ENCODE data around the gene GNLY.

The GNLY gene

DNA sequence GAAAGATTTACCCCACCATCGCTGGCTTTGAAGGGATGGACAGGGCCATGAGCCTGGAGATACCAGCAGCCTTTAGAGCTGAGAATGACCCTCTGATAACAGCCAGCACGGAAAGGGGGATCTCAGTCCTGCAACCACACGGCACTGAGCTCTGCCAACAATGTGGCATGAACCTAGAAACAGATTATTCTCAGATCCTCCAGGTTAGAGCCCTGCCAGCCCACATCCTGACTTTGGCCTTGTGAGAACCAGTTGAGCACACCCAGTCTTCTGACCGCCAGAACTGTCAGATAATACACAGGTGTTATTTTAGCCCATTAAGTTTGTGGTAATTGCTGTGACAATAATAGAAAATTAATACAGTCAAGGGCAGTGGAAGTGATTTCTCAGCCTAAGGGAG is 9.4 kb upstream of the GNLY start:
- DNase-seq, result no peak

DNA sequence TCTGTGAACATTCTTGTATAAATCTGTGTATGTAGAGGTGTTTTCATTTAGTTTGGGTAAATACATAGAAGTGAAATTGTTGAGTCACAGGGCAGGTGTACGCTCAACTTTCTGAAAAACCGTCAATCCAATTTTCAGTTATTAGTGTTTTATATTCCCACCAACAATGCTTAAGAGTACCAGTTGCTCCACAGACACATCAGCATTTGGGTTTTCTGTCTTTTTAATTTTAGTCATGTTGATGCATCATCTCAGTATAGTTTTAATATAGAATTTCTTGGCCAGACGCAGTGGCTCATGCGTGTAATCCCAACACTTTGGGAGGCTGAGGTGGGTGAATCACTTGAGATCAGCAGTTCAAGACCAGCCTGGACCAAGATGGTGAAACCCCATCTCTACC is 3.2 kb upstream of the GNLY start:
- no peak for DNase-seq

DNA sequence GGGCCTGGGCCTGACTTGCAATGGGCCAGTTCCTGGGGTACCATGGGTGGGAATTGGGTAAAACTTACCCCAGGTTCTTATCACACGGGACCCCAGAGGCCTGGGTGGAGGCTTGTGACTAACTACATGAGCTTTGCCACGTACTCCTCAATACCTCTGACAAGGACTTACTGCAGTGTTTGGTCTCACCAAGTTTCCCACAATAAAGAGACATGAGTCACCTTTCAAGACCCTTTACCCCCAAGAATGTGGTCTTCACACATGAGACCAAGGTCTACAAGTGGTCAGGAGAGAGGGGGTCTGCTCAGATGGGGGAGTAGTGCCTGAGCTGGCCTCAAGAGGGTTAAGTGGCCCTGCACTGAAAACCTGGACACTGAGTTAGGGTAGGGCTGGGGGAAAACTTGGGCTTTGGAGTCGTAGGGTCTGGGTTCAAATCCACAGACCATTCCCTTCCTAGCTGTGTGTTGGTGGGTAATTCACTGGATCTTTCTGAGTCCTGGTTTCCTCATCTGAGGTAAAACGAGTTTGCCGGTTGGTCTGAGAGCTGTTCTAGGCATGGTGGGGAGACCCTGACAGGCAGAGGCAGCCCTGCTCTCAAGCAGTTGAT is 2.0 kb upstream of the GNLY start:
- DNase-seq, result no peak

DNA sequence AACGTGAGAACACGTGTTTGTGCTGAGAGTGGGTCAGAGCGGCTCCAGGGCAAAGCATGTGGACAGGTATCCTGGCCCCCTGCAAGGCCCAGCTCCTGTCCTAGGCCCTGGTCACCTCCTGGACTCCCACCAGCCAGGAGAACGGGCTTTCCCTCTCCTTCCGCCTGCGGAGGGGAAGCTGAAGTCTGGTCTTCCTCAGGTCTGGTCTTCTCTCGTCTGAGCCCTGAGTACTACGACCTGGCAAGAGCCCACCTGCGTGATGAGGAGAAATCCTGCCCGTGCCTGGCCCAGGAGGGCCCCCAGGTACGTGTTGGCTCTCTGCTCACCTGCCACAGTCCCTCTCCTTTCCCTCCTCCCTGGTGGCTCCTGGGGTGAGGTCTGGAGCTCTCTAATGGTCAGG is 963 bp downstream of the GNLY start:
- no peak for DNase-seq

DNA sequence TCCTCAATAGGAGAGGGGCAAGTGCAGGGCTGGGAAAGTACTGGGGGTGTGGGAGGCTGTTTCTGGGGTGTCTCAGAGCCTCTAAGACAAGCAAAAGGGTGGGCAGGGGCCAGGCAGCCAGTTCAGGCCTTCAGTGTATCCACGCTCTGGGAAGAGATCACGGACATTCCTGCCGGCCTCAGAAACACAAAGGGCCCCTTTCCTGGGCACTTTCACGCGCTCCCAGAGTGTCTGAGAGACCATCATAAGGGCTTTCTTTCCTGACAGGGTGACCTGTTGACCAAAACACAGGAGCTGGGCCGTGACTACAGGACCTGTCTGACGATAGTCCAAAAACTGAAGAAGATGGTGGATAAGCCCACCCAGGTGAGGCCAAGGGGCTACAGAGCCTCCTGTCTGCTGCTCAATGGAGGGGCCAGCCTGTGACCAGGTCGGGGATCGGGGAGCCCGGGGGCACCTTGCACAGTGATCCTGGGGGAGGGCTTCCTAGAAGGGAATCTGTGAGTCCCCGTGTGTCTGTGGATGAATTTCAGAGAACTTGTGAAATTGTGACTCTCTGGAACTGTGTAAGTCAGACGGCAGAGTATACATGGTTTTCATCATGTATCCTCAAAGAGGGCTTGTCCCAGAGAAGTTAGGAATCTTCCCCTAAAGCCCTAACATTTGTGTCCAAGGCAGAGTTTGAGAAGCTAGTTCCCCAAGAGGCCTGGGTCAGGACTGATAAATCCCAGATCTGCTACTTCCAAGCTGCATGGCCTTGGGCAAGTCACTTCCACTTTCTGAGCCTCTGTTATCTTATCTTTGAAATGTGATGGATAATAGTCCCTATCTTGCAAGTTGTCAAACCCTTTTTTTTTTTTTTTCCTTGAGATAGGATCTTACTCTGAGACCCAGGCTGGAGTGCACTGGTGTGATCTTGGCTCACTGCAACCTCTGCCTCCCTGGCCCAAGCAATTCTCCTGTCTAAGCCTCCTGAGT is 1.8 kb downstream of the GNLY start:
- DNase-seq, result peak in 2 of 4 experiments; percentile 29 to 37

DNA sequence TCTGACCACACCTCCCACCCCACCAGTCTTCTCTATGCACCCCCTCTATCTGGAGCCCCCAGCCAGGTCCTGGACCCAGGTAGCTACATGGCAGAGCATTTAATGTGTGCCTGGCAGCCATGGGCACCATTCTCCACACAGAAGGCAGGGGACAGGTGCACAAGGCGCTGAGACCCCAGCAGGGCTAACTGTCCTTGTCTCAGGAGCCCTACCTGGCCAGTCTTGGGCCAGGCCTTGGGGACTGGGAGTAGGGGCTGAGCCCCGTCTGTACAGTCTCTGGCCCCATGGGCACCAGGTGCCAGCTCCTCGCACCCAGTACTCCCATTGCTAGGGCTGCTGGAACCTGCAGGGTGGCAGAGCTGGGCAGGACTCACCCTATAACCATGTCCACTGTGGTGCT is 2.9 kb downstream of the GNLY start:
- no peak for DNase-seq

DNA sequence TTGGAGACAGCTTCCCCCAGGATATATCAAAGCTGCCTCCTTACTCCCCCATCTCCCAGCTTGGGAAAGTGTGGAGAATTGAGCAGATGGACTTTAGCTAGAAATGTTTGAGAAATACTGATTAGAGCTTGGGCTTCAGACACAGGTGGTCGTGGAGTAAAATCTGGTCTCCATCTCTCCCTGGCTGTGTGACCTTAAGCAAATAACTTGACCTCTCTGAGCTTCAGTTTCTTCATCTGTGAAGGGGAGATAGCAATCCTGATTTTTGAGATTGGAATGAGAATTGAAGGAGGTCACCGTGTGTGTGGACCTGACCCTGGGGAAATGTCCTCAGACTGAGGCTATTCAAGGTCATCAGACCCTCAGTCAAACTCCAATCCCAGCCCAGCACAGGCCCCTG is 3.6 kb downstream of the GNLY start:
- DNase-seq, result no peak

DNA sequence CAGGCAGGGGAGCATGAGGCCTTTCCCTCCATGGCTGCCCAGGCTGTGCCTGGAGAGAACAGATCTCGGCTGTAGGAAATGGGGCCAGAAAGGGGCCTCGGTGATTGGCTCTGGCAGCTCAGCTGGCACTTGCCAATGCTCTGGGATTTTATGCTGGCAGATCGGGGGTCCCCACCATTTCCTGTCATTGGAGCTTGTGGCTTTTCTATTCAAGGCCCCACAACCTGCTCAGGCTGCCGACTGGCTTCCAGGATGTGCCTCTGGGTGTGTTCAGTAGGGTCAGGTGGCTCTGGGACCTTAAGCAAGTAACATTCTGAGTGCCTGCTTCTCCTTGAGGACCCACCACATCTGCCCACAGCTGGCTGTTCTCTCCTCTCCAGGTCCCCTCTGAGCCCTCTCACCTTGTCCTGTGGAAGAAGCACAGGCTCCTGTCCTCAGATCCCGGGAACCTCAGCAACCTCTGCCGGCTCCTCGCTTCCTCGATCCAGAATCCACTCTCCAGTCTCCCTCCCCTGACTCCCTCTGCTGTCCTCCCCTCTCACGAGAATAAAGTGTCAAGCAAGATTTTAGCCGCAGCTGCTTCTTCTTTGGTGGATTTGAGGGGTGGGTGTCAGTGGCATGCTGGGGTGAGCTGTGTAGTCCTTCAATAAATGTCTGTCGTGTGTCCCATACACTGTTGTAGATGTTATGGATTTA is 4.2 kb downstream of the GNLY start:
- no peak for DNase-seq

DNA sequence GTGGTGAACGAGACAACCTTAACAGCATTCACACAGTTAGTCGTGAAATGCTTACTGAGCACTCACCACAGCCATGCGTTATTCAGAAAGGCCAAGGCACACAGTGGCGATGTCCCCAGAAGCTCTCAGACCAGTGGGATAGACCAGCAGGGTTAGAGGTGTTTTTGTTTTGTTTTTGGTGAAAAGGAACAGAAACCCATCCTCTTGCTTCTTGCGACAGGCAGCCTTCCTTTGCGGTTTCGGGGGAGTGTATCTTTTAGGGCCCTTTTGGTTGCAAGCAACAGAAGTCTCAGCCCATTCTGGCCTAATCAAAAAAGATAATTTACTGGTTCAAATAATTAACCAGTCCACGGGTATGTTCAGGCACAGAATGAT is 4.7 kb downstream of the GNLY start:
- DNase-seq, result peak in 3 of 4 experiments; percentile 32 to 63 (median 54)

DNA sequence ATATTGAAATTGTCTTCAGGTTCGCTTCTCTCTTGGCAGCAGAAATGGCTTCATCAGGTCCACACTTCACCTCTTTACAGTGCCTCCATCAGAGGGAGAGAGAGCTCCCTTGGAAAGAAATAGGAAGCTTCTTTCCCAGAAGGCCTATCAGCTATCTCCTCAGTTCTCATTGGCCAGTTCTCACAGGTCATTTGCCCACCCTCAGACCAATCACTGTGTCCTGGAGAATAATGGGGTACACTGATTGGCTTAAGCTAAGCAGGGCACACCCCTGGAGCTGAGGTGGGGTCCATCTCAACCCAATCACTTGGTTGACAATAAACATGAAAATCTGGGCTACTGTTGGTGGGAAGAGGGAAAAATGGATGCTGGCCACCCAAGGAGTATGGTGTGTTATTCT is 5.2 kb downstream of the GNLY start:
- no peak for DNase-seq

DNA sequence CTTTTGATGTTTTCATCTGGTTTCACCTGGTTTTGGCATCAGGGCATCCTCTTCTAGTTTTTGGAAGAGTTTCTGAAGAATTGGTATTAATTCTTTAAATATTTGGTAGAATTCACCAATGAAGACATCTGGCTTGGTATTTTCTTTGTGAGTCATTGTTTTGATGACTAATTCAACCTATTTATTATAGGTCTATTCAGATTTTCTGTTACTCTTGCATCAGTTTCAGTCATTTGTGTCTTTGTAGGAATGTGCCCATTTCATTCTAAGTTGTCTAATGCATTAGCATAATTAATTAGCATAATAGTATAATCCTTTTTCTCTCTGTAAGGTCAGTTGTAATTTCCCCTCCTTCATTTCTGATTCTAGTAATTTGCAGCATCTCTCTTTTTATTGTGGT is 8.0 kb downstream of the GNLY start:
- DNase-seq, result peak in 1 of 4 experiments; percentile 37

DNA sequence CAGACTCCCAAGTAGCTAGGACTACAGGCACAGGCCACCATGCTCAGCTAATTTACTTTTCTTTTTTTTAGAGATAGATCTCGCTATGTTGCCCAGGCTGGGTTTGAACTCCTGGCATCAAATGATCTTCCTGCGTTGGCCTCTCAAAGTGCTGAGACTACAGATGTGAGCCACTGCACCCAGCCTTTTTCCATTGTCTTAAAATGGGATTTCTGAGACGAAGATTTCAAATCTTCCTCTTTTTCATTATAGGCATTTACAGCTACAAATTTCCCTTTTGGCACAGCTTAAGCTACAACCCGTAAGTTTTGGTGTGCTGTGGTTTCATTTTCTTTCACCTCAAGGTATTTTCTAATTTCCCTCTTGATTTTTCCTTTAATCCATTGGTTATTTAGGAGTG is 8.6 kb downstream of the GNLY start:
- DNase-seq, result peak; percentile 50 to 67 (median 60)

DNA sequence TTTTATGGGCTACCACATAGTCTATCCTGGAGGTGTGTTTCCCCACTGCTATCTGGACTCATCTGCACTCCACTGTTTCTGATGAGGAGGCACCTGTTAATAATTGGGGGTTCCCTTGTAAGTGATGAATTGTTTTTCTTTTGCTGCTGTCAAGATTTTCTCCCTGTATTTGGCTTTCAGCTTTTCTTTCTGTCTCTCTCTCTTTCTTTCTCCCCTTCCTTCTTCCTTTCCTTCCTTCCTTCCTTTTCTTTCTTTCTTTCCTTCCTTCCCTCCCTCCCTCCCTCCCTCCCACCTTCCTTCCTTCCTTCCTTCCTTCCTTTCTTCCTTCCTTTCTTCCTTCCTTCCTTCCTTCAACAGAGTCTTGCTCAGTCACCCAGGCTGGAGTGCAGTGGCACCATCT is 9.2 kb downstream of the GNLY start:
- DNase-seq, result no peak

DNA sequence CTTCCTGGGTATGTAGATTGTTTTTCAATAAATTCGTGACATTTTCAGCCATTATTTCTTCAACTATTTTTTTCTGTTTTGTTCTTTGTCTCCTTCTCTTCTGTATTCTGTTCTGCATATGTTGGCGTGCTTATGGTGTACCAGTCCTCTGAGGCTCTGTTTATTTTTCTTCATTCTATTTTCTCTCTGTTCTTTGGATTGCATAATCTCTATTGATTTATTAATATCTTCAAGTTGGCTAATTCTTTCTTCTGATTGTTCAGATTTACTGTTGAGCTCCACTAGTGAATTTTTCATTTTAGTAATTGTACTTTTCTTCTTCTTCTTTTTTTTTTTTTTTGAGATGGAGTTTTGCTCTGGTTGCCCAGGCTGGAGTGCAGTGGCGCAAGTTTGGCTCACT is 9.9 kb downstream of the GNLY start:
- no peak for DNase-seq

DNA sequence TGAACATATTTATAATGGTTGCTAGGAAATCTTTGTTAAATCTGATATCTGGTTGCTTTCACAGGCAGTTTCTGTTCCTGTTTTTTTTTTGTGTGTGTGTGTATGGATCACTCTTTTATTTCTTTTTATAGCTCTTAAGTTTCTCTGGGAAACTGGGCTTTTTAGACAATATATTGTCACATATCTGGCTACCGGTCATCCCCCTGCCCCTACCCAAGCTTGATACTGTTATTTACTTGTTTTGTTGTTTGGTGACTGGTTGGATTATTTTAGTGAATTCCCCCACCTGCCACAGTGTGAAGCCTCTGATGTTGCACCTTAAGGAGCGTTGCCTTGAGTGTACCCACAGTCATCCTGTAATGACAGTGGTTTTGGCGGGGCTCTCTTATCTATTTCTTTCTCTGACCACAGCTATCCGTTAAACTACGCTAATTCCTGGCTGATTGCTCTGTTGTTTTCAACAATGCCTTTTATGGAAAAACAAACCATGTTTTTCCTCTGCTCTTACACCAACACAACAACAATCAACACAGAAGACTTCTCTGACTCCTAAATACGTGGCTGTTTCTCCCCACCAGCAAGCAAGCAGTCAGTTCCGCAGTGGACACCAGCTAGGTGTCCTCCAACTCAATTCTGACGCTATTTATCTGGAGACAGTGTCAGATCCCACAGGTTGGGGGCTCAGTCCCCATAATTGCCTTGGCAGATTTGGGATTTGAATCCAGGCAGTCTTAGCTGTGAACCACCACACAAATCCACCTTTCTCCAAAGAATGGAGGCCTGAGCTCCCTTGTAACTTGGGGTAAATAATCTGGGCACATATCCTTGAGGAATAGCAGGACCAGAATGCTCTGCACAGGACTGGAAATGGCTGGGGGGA is 10.9 kb downstream of the GNLY start:
- peak; percentile 44 to 90 (median 66) for DNase-seq

DNA sequence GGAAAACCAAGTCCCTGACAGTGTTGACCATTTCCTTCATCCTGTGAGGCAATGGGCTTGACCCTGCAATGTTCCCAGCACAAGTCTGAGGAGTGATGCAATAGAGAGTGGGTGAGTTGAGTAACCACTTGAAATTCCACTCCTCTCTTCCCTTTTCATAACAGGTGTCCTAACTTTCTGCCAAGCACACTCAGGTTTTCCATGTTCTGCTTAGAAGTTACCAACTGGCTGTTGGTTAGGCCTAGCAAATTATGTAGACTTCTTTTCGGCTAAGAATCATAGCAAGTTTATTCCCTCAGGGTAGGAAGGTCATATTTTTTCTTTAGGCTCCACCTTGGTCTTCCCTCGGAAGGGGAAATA is 11.5 kb downstream of the GNLY start:
- peak; percentile 79 to 95 (median 87) for DNase-seq

DNA sequence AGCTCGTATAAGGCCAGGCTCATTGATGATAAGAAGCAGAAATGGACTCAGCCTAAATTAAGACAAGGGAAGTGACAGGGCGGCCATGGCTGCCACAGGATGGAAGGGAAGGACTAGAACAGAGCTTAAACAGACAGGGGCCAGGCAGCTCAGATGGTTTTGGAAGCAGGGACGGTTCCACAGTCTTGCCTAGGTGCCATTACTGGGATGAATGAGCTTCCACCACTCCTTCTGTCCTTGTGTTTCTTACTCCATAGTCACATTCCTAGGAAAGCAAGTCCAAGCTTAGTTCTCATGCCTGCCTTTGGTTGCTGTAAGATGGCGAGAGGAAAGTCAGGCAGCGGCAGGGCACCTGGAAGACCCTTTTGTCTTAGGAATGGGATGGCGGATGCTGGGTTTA is 11.9 kb downstream of the GNLY start:
- peak in 3 of 4 experiments; percentile 37 to 43 (median 38) for DNase-seq

DNA sequence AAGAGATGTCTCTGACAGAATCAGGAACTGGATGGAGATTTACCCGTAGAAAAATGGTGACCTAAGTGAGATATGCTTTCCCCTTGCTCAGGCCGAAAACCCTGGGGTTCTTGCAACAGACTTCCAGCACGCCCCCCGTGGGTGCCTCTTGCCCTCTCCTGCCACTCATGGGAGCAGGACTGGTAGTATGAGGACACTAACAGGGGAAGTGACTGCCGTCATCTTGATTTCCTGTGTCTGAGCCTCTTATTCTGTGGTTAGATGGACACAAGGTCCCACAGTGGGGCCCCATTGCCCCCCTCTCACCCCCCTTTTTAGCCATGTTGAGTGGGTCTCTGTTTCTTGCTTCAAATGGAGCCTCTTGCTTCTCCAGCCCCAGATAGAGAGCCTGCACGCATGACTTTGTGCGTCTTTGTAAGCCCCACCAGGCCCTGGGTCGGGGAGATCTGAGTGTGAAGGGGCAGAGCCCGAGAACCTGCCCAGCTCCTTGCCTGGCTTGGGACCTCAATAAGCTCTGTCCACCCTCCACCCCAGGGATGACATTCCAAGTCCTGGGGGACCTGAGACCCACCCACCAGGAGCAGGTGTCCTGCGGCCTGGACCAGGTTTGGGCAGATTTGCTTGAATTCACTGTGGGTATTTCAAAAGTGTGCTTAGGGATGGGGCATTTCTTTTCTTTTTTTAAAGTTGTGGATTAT is 12.6 kb downstream of the GNLY start:
- peak; percentile 93 to 98 (median 94) for DNase-seq

DNA sequence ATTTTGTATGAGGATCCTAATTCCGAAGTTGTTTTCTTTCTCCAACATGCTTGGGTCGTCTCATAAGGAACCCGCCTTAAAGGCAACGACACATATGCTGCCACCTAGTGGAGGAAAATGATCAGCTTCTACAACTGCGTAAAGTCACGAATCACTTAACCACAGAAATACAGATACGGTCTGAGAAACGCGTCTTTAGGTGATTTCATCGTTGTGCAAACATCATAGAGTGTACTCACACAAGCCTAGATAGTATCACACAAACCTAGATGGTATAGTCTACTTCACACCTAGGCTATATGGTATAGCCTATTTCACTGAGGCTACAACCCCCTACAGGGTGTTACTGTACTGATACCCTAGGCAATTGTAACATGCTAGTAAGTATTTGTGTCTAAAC is 13.1 kb downstream of the GNLY start:
- DNase-seq, result peak; percentile 94 to 96 (median 94)

DNA sequence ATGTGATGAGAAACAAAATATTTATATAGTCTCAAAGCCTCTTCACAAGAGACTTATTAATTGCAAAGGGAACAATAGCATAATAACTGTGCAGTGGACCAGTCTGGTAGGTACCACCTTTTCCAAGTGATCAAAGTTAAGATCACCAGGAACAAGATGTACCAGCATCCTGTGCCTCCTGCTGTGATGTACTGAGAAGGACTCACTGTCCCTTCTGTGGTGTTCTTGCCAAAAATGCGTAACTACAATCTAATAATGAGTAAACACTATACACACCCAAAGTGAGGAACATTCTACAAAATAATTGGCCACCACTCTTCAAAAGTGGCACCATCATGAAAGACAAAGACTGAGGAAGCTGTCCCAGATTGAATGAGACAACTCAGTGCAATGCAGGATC is 14.5 kb downstream of the GNLY start:
- no peak for DNase-seq

DNA sequence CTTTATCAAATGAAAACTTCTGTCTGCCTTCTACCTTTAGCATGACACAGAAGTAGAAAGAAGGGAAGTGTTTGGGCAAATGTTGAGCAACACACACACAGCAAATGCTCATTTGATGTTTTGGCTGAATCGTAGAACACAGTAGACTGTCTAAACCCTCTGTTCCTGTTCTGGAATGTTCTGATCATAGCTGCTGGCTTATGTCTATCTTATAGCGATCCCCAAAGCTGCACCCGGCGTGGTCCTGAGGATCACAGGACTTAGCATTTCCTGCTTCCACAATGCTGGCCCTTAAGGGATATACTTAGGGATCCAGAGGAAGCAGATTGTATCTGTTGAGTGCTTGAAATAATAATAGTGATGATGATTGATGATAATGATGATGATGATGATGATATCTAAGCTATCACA is 15.2 kb downstream of the GNLY start:
- DNase-seq, result peak; percentile 44 to 76 (median 63)

All from suppressor macrophage (primary cell).